NCI-H128 (cell line): ENCODE measurements around the gene NAT10.
"Not testable (repeated sequence)": the region's sequence is repeated elsewhere in the genome, so short reads cannot be mapped to it uniquely, and the experiment has no call there.

Source experiments
- DNase-seq: peaks from one replicate; lab custom pipeline; 2025; ENCODE audit not compliant: unreplicated experiment; lab: John Stamatoyannopoulos, UW

NAT10 gene

DNA sequence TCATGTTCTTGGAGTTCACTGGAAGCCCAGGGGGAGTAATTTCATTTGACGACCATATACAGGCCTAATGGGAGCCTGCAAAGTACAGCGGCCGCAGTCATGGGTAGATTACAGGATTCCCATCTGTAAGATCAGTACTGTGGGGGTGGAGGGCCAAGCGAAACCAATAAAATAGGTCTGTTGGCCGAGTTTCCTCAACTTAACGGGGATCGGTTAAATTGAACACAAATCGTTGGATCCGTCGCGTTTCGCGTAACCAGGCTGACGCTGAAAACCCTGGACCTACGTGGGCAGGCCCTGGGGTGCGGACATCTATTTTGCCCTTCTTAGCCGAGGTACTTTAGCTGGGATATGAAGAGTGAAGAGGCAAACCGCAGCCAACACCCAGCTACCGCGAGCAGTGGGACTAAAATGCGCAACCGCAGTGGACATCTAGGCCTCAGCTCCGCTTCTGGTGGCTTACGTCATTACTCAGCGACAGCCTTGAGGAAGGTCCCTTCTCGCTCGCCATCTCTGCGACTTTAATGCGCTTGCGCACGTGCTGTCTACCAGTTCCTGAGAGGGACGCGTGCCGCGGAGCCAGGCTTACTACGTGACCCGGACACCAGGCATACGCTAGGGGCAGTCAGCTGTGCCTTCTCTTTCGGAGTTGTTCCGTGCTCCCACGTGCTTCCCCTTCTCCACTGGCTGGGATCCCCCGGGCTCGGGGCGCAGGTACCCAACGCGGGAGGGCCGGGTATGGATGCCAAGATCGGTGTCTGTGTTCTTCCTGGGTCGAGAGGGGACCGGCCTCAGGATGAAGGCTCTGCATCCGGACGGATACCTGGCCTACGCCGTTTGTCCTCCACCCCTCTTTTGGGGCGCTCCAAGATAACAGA, at the start of gene NAT10:
TSS of gene NAT10 (plus strand) at position 551 of the 878 bp plus-strand sequence. CDS start 2,597 bp downstream, outside the sequence.
- peak; percentile 97 for DNase-seq

- DNase-seq = no peak
These were observed 48.8 kb upstream of the NAT10 start for GRCh38 chr11:34056672-34057071.

- DNase-seq = no peak
These were observed 42.2 kb upstream of the NAT10 start for GRCh38 chr11:34063061-34063795.

DNA sequence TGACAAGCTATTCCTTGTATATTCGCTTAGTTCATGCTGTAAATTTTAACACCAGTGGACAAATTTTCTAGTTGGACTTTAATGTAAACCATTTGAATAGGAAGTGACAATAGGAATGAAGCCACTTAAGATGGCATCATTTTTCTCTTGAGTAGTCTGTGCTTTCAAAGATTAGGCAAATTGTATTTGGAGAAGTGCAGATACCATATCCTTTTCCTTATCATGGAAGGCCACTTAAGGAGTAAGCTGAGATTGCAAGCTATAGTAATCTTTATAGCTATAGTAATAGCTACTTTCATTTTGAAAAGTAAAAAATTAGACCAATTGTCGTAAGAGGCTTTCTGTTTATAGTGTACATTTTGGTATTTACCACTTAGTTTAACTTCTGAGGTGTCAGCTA, 41.1 kb upstream of the NAT10 start:
- no peak for DNase-seq

- DNase-seq = no peak
These were observed 39.8 kb upstream of the NAT10 start for GRCh38 chr11:34065505-34066203.

GRCh38 chr11:34066766-34067165, 38.7 kb upstream of the NAT10 start:
- DNase-seq = not testable (repeated sequence)

GRCh38 chr11:34067383-34068065, 37.9 kb upstream of the NAT10 start:
- DNase-seq = no peak

GRCh38 chr11:34068111-34068510, 37.3 kb upstream of the NAT10 start:
- DNase-seq = no peak

- DNase-seq = not testable (repeated sequence)
These were observed 34.1 kb upstream of the NAT10 start for GRCh38 chr11:34071306-34071705.

DNA sequence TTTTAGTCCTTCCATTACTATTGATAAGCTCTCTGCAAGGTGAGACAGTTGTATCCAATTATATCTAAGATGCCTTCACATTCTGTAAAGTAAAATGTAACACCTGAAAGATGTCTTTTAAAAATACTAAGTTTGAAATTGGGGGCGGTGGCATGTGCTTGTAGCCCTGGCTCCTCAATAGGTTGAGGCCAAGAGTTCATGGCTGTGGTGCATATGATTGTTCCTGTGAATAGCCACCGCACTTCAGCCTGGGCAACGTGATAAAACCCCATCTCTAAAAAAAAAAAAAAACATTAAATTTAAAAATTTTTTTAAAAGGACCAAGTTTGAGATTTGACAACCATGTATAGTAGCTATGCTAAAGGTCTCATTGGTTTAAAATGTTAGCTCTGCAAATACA, 33.4 kb upstream of the NAT10 start:
- no peak for DNase-seq

GRCh38 chr11:34072832-34073231, 32.6 kb upstream of the NAT10 start:
- DNase-seq = no peak

GRCh38 chr11:34074391-34074790, 31.0 kb upstream of the NAT10 start:
- no peak for DNase-seq

DNA sequence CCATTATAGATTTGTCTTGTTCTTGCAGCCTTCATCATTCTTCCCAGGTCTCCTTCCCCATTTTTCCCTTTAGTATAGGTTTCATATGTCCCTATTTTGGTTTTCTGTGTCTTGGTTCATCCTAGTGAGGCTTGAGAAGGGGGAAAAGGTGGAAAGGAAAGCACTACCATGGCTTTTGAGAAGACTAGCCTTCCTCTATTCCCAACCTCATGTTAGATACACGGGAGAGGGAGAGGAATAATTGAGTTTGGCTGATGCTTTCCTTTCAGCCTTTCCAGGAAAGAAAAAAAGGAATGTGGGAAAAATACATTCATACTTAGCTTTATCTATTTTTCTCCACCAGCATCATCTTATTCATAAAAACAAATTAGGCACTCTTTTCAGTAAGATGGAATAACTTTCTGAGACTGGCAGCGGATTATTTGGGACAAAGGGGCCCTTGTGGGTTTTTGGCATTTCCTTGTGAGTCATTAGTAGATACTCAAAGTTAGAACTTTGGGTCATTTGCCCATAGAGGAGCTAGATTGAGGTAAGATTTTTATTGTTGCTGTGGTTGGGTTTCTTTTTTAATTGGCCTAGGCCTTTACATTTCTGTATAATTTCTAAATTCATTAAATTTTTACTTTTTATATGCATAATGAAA, 30.1 kb upstream of the NAT10 start:
- no peak for DNase-seq

GRCh38 chr11:34080609-34081008, 24.8 kb upstream of the NAT10 start:
- no peak for DNase-seq

DNA sequence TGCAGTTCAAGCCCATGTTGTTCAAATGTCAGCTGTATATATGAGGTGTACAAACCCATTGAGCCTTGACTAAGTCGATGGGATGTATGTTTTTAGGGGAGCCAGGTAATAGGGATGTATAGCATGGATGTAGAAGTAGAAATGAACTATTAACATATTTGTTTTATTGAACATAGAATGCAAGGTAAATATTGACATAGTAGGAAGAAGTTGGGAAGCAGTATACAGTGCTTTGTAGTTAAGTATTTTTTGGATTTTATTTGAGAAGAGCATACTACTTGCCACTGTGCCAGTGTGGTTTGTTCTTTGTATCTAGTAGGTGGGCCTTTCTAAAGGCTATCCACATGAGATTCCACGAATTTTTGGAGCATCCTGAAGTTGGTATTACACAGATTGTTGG, 20.8 kb upstream of the NAT10 start:
- no peak for DNase-seq

DNA sequence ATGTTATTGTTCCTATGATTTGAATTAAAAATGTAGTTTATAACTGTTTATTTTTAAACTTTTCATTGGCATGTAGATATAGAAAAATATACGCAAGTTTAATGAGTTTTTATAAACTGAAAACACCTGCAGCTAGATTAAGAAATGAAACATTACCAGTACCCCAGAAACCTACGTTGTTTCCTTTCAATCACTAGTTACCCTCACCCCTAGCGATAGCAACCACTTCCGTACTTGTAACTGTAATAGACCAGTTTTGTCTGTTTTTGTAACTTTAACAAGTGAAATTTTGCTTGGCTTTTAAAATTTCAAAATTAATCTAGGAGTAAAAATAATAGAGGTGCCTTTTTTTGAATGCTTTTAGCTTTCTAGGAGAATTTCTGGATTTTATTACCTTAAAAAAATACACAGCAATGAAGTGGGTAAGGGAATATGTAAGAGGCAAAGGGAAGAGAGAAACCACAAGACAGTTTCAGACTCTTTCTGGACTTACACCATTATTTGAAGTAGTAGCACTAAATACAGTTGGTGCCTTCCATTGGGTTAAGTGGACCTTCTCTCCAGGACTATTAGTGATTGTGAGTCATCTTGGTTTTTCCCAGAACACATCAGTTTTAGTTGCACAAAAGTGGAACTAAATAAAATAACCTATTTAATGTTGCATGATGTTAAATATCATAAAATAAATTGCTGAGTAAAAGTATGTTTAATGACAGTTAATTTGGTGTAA, 18.7 kb upstream of the NAT10 start:
- DNase-seq = no peak

DNA sequence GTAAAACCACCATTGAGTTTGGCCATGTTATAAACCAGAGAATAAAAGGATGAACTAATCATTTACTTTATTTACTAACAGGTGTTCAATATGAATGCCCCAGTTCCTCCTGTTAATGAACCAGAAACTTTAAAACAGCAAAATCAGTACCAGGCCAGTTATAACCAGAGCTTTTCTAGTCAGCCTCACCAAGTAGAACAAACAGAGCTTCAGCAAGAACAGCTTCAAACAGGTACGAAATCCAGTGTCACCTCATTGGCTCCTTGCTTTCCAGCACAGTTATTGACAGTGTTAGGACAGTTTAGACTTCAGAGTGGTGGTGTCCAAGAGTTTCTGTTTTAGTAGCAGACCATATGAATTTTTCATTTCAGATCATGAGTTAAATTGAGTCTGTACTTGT, 13.6 kb upstream of the NAT10 start:
- no peak for DNase-seq

- not testable (repeated sequence) for DNase-seq
These were observed 10.5 kb upstream of the NAT10 start for GRCh38 chr11:34094900-34095299.

GRCh38 chr11:34098813-34099212, 6.6 kb upstream of the NAT10 start:
- no peak for DNase-seq

DNA sequence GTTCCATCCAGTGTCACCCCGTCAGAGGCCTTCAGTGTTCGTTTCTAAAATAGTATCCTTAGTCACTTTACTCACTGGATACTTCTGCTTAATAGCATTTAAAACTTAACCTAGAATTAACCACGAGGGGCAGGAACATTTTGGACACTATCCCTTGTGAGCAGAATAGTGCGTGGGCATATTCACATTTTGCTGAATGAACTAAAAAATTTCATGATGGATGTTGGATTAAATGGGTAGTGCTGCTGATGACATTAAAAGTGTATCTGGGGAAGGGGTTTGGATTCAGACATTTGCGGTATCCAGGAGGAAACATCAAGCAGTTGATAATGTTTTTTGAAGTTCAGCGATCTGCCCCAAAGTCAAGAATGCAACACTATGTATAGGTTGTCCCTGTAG, 750 bp upstream of the NAT10 start:
- DNase-seq = no peak
